Stomach (tissue), 4 donors: ENCODE results near the gene CFAP70.
"Not testable (repeated sequence)": the region's sequence is repeated elsewhere in the genome, so short reads cannot be mapped to it uniquely, and the experiment has no call there.

Experiments used
- CTCF ChIP-seq, 7 experiments: fragments of 450-650 bp in 4 of 7; fragments of 200-600 bp in 3 of 7; sonication (generic) in 3 of 7; IDR thresholded peaks; one replicate each; pipeline ENCODE4 v1.5.1; 2016 to 2019; ENCODE audit warnings: antibody characterized with exemption in 7 of 7, control low read depth in 2 of 7, mild to moderate bottlenecking in 1 of 7
- EP300 ChIP-seq: sonication (generic); formaldehyde crosslinking; IDR thresholded peaks from one replicate; pipeline ENCODE4 v1.6.1; 2017; ENCODE audit warnings: antibody characterized with exemption
- POLR2A ChIP-seq, 4 donors: fragments of 450-650 bp; IDR thresholded peaks; one replicate each; pipeline ENCODE4 v1.6.1; 2016; ENCODE audit warnings: antibody characterized with exemption in 4 of 4, control low read depth in 2 of 4, mild to moderate bottlenecking in 1 of 4, moderate library complexity in 1 of 4
- POLR2AphosphoS5 ChIP-seq, 3 donors: sonication (generic); formaldehyde crosslinking; IDR thresholded peaks; one replicate each; pipeline ENCODE4 v1.6.1; 2016; ENCODE audit warnings: antibody characterized with exemption in 3 of 3

- TF ChIP-seq POLR2A (IDR thresholded peaks at IDR 0.05); CTCF (IDR thresholded peaks at IDR 0.05); EP300; POLR2AphosphoS5 (IDR thresholded peaks at IDR 0.05): not testable (repeated sequence)
These were observed 35.7 kb upstream of the CFAP70 start for GRCh38 chr10:73394325-73394724.
